GM19467 (cell line): ENCODE results near the gene ARAF.
A peak's percentile ranks its signal among the peaks of the same experiment; 100 is the strongest.

ENCODE experiments used
- ATAC-seq: cut with Tn5 transposase; IDR thresholded peaks from one replicate; pipeline ENCODE4 v1.9.1; 2021; ENCODE audit warnings: mild to moderate bottlenecking, moderate library complexity; ENCODE audit not compliant: unreplicated experiment

The ARAF gene

DNA sequence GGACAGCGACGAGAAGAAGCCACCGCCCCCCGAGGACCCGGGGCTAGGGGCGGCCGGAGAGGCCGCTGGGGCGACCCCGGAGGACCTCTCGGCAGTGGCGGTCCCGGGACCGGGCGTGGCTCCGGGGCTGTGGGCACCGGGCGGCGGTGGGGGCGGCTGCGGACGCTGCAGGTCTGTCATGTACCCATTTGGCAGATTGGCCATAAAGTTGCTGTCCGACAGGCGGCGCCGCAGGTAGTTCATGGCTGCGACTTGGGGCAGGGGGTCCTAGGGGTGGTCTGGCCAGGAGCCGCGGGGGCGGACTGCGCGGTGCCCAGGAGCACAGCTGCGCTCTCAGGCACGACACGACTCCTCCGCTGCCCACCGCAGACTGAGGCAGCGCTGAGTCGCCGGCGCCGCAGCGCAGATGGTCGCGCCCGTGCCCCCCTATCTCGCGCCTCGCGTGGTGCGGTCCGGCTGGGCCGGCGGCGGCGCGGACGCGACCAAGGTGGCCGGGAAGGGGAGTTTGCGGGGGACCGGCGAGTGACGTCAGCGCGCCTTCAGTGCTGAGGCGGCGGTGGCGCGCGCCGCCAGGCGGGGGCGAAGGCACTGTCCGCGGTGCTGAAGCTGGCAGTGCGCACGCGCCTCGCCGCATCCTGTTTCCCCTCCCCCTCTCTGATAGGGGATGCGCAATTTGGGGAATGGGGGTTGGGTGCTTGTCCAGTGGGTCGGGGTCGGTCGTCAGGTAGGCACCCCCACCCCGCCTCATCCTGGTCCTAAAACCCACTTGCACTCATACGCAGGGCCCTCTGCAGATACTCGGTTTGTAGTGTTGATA is 58.7 kb downstream of the ARAF start, which contains the start of gene SYN1:
Gene SYN1 (minus strand): TSS at position 372 of the 817 bp plus-strand sequence. CDS start 129 bp downstream, at position 243.
- peak; percentile 56 for ATAC-seq

DNA sequence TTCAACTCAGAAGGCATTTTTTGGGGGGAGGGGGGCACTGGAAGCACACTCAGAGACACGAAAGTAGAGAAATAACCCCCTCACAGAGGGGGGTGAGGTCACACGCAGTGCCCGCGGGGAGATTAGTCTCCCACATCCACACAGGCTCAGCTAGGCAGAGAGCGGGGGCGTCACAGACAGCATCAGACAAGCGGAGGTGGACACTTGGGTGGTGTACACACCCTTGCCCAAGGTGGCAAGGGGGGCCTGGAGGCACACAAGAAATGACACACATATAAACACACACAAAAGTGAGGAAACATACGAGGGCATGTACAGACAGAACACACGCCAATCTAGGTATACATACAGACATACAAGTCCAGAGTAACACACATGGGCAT is 59.3 kb downstream of the ARAF start:
- ATAC-seq: no peak
